ENCODE data around the gene WNT3A. TPM values are rescaled to one million over a fixed set of nuclear protein-coding genes. Genes with fewer than 3 reads are reported as not detected.

The WNT3A gene
- total RNA-seq, 2 experiments from 2014 or later = 0.08 to 0.14 TPM

DNA sequence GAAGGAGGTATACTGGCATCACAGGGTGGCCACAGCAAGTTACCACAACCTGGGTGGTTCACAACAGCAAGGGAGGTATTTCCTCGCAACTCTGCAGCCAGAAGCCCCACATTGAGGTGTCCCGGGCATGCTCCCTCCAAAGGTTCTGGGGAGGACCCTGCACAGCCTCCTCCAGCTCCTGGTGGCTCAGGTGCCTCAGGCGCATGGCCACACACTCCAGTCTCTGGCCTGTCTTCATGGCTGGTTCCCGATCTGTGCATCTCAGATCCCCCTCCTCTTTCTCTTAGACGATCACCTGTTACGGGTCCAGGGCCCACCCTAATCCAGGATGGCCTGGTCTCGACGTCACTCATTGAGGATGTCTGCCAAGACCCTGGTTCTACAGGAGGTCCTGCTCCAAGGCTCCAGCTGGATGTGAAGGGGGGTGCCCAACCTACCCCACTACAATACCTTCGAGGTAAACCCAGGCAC lies 69.0 kb downstream of the WNT3A start:
- Histone ChIP-seq H3K9me3 (ENCODE audit: control insufficient read depth in 1 of 2, insufficient read depth in 1 of 2, low read length in 2 of 2) (no peaks in the 10 kb centered on the region), H3K27me3 (ENCODE audit: control insufficient read depth in 1 of 2, insufficient read depth in 2 of 2, low read length in 2 of 2) (no peaks in the 10 kb centered on the region), H3K27ac (ENCODE audit: low read depth in 1 of 2, low read length in 2 of 2) (no peak overlapping the region), H3K4me3 (ENCODE audit: low read length) (no peak overlapping the region), H3K4me1 (ENCODE audit: insufficient read depth, low read length) (peaks cover 12% of the 10 kb centered on the region), H3K36me3 (ENCODE audit: insufficient read depth, low read length) (no peaks in the 10 kb centered on the region)
- H3K36me3 Mint-ChIP-seq (ENCODE audit: low read depth) = no peaks in the 10 kb centered on the region
- TF ChIP-seq, protein P1, sequence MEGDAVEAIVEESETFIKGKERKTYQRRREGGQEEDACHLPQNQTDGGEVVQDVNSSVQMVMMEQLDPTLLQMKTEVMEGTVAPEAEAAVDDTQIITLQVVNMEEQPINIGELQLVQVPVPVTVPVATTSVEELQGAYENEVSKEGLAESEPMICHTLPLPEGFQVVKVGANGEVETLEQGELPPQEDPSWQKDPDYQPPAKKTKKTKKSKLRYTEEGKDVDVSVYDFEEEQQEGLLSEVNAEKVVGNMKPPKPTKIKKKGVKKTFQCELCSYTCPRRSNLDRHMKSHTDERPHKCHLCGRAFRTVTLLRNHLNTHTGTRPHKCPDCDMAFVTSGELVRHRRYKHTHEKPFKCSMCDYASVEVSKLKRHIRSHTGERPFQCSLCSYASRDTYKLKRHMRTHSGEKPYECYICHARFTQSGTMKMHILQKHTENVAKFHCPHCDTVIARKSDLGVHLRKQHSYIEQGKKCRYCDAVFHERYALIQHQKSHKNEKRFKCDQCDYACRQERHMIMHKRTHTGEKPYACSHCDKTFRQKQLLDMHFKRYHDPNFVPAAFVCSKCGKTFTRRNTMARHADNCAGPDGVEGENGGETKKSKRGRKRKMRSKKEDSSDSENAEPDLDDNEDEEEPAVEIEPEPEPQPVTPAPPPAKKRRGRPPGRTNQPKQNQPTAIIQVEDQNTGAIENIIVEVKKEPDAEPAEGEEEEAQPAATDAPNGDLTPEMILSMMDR (IDR thresholded peaks at IDR 0.05) = no peak
- ChIA-PET POLR2A (interaction anchor here (0.7 kb wide), 1 partner anchor 15 kb away, joined by 3 read pairs; no protein-coding TSS in a partner anchor), CTCF (no interaction called here)
- no peak overlapping the region for H3K4me3 Mint-ChIP-seq
- ATAC-seq (ENCODE audit: poor library complexity) (no peak), DNase-seq (no peak)
- intact Hi-C loops (cut with DNase I, micrococcal nuclease) = no loop called here
- no peak overlapping the region for H3K27ac Mint-ChIP-seq
- H3K9me3 Mint-ChIP-seq = no peaks in the 10 kb centered on the region
- H3K4me1 Mint-ChIP-seq (ENCODE audit: low read depth) = peaks cover 16% of the 10 kb centered on the region
- no peaks in the 10 kb centered on the region for H3K27me3 Mint-ChIP-seq

DNA sequence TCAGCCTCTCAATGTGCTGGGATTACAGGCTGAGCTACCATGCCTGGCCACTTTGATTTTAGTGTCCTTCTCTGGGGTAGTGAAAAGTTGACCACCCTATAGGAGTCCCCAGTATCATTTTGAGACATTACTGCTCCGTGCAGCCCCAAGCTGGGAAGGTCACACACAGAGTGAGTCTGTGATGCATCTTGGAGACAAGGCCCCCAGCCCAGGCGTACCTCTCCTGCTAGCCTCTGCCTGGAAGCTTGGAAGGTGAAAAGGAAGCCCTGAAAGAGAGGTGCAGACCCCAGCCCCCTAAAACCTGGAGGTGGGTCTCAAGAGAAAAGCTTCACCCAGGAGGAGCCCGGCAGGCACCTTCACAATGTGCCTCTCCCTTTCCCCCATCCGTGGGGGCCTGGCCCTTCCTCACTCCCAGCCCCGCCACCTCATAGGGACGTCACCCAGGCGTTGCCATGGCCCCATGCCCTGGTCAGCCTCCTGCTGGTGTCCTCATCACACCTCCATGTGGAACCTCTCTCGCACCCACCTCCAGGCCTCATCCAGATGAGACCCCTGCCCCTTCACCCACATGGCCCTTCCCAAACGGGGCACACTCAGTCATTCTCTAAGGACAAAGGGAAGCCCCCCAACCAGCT lies 70.1 kb downstream of the WNT3A start:
- H3K4me3 ChIP-seq (ENCODE audit: low read length) = no peak overlapping the region
- ChIA-PET CTCF (no interaction called here), POLR2A (interaction anchor here (0.7 kb wide), 1 partner anchor 16 kb away, joined by 3 read pairs; no protein-coding TSS in a partner anchor)
- H3K36me3 ChIP-seq (ENCODE audit: insufficient read depth, low read length) = no peaks in the 10 kb centered on the region
- H3K27ac ChIP-seq (ENCODE audit: low read depth in 1 of 2, low read length in 2 of 2) = no peak overlapping the region
- H3K4me3 Mint-ChIP-seq = no peak overlapping the region
- no peaks in the 10 kb centered on the region for H3K36me3 Mint-ChIP-seq (ENCODE audit: low read depth)
- no peaks in the 10 kb centered on the region for H3K9me3 ChIP-seq (ENCODE audit: control insufficient read depth in 1 of 2, insufficient read depth in 1 of 2, low read length in 2 of 2)
- no peaks in the 10 kb centered on the region for H3K27me3 Mint-ChIP-seq
- TF ChIP-seq, protein P1 (IDR thresholded peaks at IDR 0.05) = no peak
- H3K27me3 ChIP-seq (ENCODE audit: control insufficient read depth in 1 of 2, insufficient read depth in 2 of 2, low read length in 2 of 2) = no peaks in the 10 kb centered on the region
- H3K4me1 ChIP-seq (ENCODE audit: insufficient read depth, low read length) = peaks cover 22% of the 10 kb centered on the region
- no peak overlapping the region for H3K27ac Mint-ChIP-seq
- H3K4me1 Mint-ChIP-seq (ENCODE audit: low read depth) = peaks cover 21% of the 10 kb centered on the region
- ATAC-seq (ENCODE audit: poor library complexity) (no peak), DNase-seq (no peak)
- no peaks in the 10 kb centered on the region for H3K9me3 Mint-ChIP-seq
- intact Hi-C loops (cut with DNase I, micrococcal nuclease) = no loop called here

DNA sequence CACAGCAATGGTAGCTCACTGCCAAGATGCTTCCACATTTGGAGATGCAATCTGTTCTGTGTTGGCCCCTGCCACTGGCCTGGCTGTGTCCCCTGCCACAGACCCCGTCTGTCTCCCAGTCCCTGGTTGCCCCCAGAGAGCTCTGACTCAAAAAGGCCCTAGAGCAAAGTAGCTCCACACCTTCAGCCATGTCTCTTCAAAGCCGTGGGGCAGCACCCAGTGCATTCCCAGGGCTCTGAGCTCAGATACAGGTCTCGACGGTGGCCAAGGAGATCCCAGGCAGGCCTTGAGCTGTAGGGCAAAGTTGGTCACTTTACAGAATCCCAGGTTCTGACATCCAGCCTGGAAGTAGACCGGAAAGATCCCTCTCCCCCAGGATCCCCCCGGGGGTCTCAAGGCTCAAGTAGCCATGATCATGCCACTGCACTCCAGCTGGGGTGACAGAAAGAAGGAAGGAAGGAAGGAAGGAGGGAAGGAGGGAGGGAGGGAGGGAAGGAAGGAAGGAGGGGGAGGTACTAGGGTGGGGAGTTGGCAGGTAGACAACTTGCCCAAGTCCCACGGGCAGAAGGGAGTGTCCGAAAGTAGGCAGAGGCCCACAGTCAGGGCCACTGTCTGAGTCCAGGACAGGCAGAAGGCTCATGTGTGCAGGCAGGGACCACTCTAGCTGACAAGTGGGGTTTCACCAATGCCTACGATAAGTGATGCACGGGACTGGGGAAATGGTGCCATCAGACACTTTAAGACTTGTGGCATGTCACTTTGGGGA lies 71.0 kb downstream of the WNT3A start:
- CTCF ChIA-PET = no interaction called here
- H3K27me3 Mint-ChIP-seq = no peaks in the 10 kb centered on the region

More for the DNA sequence above, 71.0 kb downstream of the WNT3A start:
- POLR2A ChIA-PET = no interaction called here
- no peak overlapping the region for H3K4me3 ChIP-seq (ENCODE audit: low read length)
- no peak for DNase-seq
- H3K27me3 ChIP-seq (ENCODE audit: control insufficient read depth in 1 of 2, insufficient read depth in 2 of 2, low read length in 2 of 2) = no peaks in the 10 kb centered on the region
- H3K4me1 ChIP-seq (ENCODE audit: insufficient read depth, low read length) = peaks cover 22% of the 10 kb centered on the region
- peak overlapping the region; percentile 51 for H3K4me3 Mint-ChIP-seq
- TF ChIP-seq, protein P1 (IDR thresholded peaks at IDR 0.05) = no peak
- H3K36me3 Mint-ChIP-seq (ENCODE audit: low read depth) = no peaks in the 10 kb centered on the region
- peaks cover 21% of the 10 kb centered on the region for H3K4me1 Mint-ChIP-seq (ENCODE audit: low read depth)
- no peaks in the 10 kb centered on the region for H3K36me3 ChIP-seq (ENCODE audit: insufficient read depth, low read length)
- H3K9me3 Mint-ChIP-seq = no peaks in the 10 kb centered on the region
- no peaks in the 10 kb centered on the region for H3K9me3 ChIP-seq (ENCODE audit: control insufficient read depth in 1 of 2, insufficient read depth in 1 of 2, low read length in 2 of 2)
- ATAC-seq (ENCODE audit: poor library complexity) = no peak
- no peak overlapping the region for H3K27ac Mint-ChIP-seq
- H3K27ac ChIP-seq (ENCODE audit: low read depth in 1 of 2, low read length in 2 of 2) = no peak overlapping the region
- intact Hi-C loops (cut with DNase I, micrococcal nuclease) = no loop called here

Measured in CD4-positive, alpha-beta T cell (primary cell).